ENCODE measurements around the gene ARSI.

Gene ARSI

DNA sequence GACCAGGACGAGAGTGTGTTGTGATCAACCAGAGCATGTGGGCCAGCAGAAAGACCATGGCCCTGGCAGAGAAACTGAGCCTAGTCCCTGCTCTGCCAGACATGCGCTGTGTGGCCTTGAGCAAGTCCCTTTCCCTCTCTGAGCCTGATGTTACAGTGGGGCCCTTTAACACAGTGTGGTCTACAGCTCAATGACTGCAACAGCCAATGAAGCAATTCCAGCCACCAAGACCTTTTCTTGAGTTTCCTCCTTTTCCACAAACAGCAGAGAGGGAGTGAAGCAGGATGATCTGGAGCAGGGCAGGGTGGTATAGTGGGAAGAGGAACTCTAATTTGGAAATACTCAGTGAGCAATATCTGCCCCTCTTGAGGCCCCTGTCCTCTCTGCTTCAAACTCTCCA, 25.8 kb upstream of the ARSI start:
- TF ChIP-seq, protein P1, sequence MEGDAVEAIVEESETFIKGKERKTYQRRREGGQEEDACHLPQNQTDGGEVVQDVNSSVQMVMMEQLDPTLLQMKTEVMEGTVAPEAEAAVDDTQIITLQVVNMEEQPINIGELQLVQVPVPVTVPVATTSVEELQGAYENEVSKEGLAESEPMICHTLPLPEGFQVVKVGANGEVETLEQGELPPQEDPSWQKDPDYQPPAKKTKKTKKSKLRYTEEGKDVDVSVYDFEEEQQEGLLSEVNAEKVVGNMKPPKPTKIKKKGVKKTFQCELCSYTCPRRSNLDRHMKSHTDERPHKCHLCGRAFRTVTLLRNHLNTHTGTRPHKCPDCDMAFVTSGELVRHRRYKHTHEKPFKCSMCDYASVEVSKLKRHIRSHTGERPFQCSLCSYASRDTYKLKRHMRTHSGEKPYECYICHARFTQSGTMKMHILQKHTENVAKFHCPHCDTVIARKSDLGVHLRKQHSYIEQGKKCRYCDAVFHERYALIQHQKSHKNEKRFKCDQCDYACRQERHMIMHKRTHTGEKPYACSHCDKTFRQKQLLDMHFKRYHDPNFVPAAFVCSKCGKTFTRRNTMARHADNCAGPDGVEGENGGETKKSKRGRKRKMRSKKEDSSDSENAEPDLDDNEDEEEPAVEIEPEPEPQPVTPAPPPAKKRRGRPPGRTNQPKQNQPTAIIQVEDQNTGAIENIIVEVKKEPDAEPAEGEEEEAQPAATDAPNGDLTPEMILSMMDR (IDR thresholded peaks at IDR 0.05; ENCODE audit: insufficient read depth, low read depth, low read length, missing control alignments): no peak
- no peak for DNase-seq (ENCODE audit: low read depth)
- H3K4me3 ChIP-seq (ENCODE audit: low read depth, low read length): no peak overlapping the region

DNA sequence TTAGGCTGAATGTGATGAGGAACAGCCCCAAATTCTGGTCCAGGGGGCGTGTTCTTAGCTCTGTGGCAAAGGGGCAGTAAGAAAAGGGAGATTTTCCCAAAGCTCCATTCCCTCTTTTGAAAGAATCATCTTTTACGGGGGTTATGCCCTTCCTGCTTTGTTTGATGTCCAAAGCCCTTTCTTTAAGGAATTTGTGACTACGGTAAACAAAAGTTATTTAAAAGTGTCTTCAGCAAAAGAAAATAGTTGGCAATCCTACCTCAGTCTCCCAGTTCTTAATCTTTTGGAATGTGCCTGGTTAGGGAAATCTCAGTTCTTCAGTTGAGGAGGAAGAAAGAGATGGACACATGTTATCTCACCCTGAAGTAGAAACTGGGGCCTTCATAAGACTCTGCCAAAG, 24.4 kb upstream of the ARSI start:
- TF ChIP-seq, protein P1 (IDR thresholded peaks at IDR 0.05; ENCODE audit: insufficient read depth, low read depth, low read length, missing control alignments): no peak

DNA sequence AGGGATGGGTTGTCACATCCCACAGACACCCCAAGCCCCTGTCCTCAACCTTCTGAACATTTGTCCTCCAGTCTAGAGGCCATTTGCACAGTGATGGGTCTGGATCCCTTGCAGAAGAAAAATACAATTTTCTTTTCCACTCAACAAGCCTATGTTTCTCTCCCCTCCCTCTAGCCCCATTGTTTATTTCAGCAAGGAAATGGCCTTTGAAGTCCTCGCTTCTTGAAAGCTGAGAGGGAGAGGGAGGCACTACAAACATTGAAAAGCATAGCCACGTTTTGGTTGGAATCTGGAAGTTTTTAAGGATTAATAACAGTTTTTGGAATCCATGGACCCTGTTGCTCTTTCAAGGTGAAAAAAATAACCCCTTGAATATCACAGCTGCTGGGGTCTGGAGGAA, 24.0 kb upstream of the ARSI start:
- TF ChIP-seq, protein P1 (IDR thresholded peaks at IDR 0.05; ENCODE audit: insufficient read depth, low read depth, low read length, missing control alignments): no peak
- DNase-seq (ENCODE audit: low read depth): no peak
- H3K4me3 ChIP-seq (ENCODE audit: low read depth, low read length): no peak overlapping the region

More for the DNA sequence above, 24.4 kb upstream of the ARSI start:
- no peak for DNase-seq (ENCODE audit: low read depth)
- H3K4me3 ChIP-seq (ENCODE audit: low read depth, low read length): no peak overlapping the region

DNA sequence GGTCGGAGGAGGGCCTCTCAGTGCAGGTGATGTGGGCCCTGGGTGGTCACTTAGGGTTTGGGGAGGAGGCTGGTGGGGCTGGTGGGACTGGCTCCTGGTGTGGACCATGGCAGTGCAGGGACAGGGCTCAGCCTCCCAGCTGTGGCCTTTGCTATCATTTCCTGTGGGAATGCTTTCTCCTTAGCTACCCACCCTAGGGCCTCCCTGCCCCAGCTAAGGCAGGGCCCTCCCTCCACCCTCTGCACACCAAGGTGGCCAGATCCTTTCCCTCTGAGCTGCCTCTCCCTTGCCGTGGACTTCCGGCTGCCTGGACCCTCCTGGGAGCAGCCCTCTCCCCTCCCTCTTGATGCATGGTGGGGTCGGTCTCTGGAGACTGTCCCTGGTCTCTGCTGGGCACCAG, 22.7 kb upstream of the ARSI start:
- TF ChIP-seq, protein P1 (IDR thresholded peaks at IDR 0.05; ENCODE audit: insufficient read depth, low read depth, low read length, missing control alignments): no peak
- DNase-seq (ENCODE audit: low read depth): no peak
- no peak overlapping the region for H3K4me3 ChIP-seq (ENCODE audit: low read depth, low read length)

DNA sequence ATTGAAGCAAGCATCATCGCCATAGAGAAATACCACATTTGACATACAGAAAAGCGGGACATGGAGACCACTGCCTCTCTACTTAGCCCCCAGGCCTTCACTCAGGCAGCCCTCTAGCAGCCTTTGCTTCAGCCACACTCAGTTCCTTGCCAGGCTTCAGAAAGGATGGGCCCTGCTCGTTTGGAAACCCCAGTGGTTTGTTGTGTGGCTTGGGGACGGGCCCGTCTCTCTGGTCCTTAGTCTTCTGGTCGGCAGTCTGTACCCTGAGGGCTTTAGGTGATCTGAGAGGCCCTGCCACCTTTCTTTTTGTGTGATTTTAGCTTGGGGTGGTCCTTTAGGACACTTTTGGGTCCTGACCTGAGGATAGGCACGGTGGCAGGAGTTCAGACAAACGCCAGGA, 21.1 kb upstream of the ARSI start:
- no peak overlapping the region for H3K4me3 ChIP-seq (ENCODE audit: low read depth, low read length)
- TF ChIP-seq, protein P1 (IDR thresholded peaks at IDR 0.05; ENCODE audit: insufficient read depth, low read depth, low read length, missing control alignments): no peak
- DNase-seq (ENCODE audit: low read depth): no peak

GRCh38 chr5:150323092-150323491, 20.4 kb upstream of the ARSI start:
- H3K4me3 ChIP-seq (ENCODE audit: low read depth, low read length): no peak overlapping the region
- DNase-seq (ENCODE audit: low read depth): no peak
- TF ChIP-seq, protein P1 (IDR thresholded peaks at IDR 0.05; ENCODE audit: insufficient read depth, low read depth, low read length, missing control alignments): no peak

DNA sequence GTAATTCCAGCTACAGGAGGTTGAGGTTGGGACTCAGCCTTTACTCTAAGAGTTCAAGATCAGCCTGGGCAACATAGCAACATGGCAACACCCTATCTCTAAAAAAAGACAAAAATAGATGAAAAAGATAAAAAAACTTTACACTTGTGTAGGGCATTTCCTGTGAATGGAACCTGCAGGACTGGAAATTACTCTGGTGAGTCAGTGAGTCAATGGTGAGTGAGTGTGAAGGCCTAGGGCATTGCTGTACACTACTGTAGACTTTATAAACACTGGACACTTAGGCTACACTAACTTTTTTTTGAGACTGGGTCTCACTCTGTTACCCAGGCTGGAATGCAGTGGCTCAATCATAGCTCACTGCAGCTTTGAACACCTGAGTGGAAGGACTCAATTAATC, 19.5 kb upstream of the ARSI start:
- TF ChIP-seq, protein P1 (IDR thresholded peaks at IDR 0.05; ENCODE audit: insufficient read depth, low read depth, low read length, missing control alignments): no peak
- H3K4me3 ChIP-seq (ENCODE audit: low read depth, low read length): no peak overlapping the region
- DNase-seq (ENCODE audit: low read depth): no peak
